WTC11 (cell line): Measurements from ENCODE around the gene CDH11. TPM values are rescaled to one million over a fixed set of nuclear protein-coding genes. Genes with fewer than 3 reads are reported as not detected.

Source experiments
- ATAC-seq: fragments of 200-7000 bp; cut with Tn5 transposase; 2 replicates; pipeline ENCODE4 v1.10.0; 2021; ENCODE audit warnings: mild to moderate bottlenecking, moderate library complexity
- CTCF ChIA-PET: fragments of 300-600 bp; sonication (Branson Sonifier 250); formaldehyde crosslinking; loops from one replicate; lab custom pipeline; 2021; ENCODE audit warnings: antibody characterized with exemption; lab: Charles Lee
- POLR2A ChIA-PET: fragments of 350-600 bp; sonication (Branson Sonifier 250); formaldehyde crosslinking; loops from one replicate; lab custom pipeline; 2021; ENCODE audit warnings: antibody characterized with exemption; lab: Charles Lee
- DNase-seq: peaks from one replicate; pipeline ENCODE4 v3.0.0; 2021; ENCODE audit warnings: low spot score
- H3K27ac Mint-ChIP-seq: 2 replicates; pipeline ENCODE4 v1.8.0; 2021; ENCODE audit warnings: mixed read lengths
- H3K27me3 Mint-ChIP-seq: 2 replicates; pipeline ENCODE4 v1.8.0; 2021; ENCODE audit warnings: low read depth, mild to moderate bottlenecking, moderate library complexity, mixed read lengths
- H3K36me3 Mint-ChIP-seq: 2 replicates; pipeline ENCODE4 v1.8.0; 2021; ENCODE audit warnings: mixed read lengths
- H3K4me1 Mint-ChIP-seq: 2 replicates; pipeline ENCODE4 v1.8.0; 2022; ENCODE audit warnings: mixed read lengths
- H3K4me3 Mint-ChIP-seq: 2 replicates; pipeline ENCODE4 v1.8.0; 2021; ENCODE audit warnings: mild to moderate bottlenecking, moderate library complexity, mixed read lengths
- H3K9me3 Mint-ChIP-seq: 2 replicates; pipeline ENCODE4 v1.8.0; 2021; ENCODE audit warnings: mixed read lengths
- ATF1 ChIP-seq: sonication (generic); formaldehyde crosslinking; IDR thresholded peaks from 2 replicates; pipeline ENCODE4 v1.8.1; 2023; ENCODE audit warnings: mild to moderate bottlenecking, moderate library complexity, missing genetic modification reagents
- CREB1 ChIP-seq: sonication (generic); formaldehyde crosslinking; IDR thresholded peaks from 2 replicates; pipeline ENCODE4 v1.8.0; 2023; ENCODE audit warnings: mild to moderate bottlenecking, missing genetic modification reagents
- ELF4 ChIP-seq: sonication (generic); formaldehyde crosslinking; IDR thresholded peaks from 2 replicates; pipeline ENCODE4 v1.8.1; 2022; ENCODE audit warnings: low read depth, mild to moderate bottlenecking, moderate library complexity, missing genetic modification reagents
- ETV6 ChIP-seq: sonication (generic); formaldehyde crosslinking; IDR thresholded peaks from 2 replicates; pipeline ENCODE4 v1.8.1; 2022; ENCODE audit warnings: mild to moderate bottlenecking, missing genetic modification reagents
- FOXP1 ChIP-seq: sonication (generic); formaldehyde crosslinking; IDR thresholded peaks from 2 replicates; pipeline ENCODE4 v1.8.0; 2022; ENCODE audit warnings: missing genetic modification reagents, mild to moderate bottlenecking, moderate library complexity, borderline replicate concordance
- HMGA2 ChIP-seq: fragments of 250-450 bp; sonication (Bioruptor Pico); IDR thresholded peaks from 2 replicates; pipeline ENCODE4 v1.4.0; 2021; ENCODE audit warnings: mild to moderate bottlenecking, moderate library complexity
- IRF2 ChIP-seq: sonication (generic); formaldehyde crosslinking; IDR thresholded peaks from 2 replicates; pipeline ENCODE4 v1.8.0; 2022; ENCODE audit warnings: low read depth, missing genetic modification reagents, borderline replicate concordance
- JUN ChIP-seq: sonication (generic); formaldehyde crosslinking; IDR thresholded peaks from 2 replicates; pipeline ENCODE4 v1.8.0; 2023; ENCODE audit warnings: mild to moderate bottlenecking, missing genetic modification reagents
- NFATC4 ChIP-seq: fragments of 250-450 bp; sonication (Bioruptor Pico); IDR thresholded peaks from 2 replicates; pipeline ENCODE4 v1.9.0; 2021; ENCODE audit warnings: mild to moderate bottlenecking
- SMAD3 ChIP-seq: sonication (generic); formaldehyde crosslinking; IDR thresholded peaks from 2 replicates; pipeline ENCODE4 v1.8.0; 2022; ENCODE audit warnings: missing genetic modification reagents, mild to moderate bottlenecking, borderline replicate concordance
- SP1 ChIP-seq: sonication (generic); formaldehyde crosslinking; conservative IDR thresholded peaks from 2 replicates; pipeline ENCODE4 v1.8.1; 2022; ENCODE audit warnings: missing genetic modification reagents
- ZBTB21 ChIP-seq: sonication (generic); formaldehyde crosslinking; IDR thresholded peaks from 2 replicates; pipeline ENCODE4 v1.8.1; 2023; ENCODE audit warnings: mild to moderate bottlenecking, missing genetic modification reagents, borderline replicate concordance
- ZNF263 ChIP-seq: sonication (generic); formaldehyde crosslinking; IDR thresholded peaks from 2 replicates; pipeline ENCODE4 v1.8.1; 2022; ENCODE audit warnings: low read depth, mild to moderate bottlenecking, moderate library complexity, missing genetic modification reagents
- total RNA-seq: library from RNA; stranded (reverse); gene quantifications from 3 replicates; pipeline ENCODE4 v1.2.3, GENCODE V29; 2021
- TF ChIP-seq, protein P1 (sequence below): fragments of 250-450 bp; sonication (Bioruptor Pico); IDR thresholded peaks from 2 replicates; pipeline ENCODE4 v1.9.0; 2021; ENCODE audit warnings: moderate library complexity, mild to moderate bottlenecking, inconsistent platforms, borderline replicate concordance
- TF ChIP-seq, protein P2 (sequence below): sonication (generic); formaldehyde crosslinking; IDR thresholded peaks from 2 replicates; pipeline ENCODE4 v1.8.1; 2023; ENCODE audit warnings: mild to moderate bottlenecking, moderate library complexity, missing genetic modification reagents
- TF ChIP-seq, protein P3 (sequence below): sonication (generic); formaldehyde crosslinking; IDR thresholded peaks from 2 replicates; pipeline ENCODE4 v1.8.1; 2022; ENCODE audit warnings: mild to moderate bottlenecking, moderate library complexity, missing genetic modification reagents
- TF ChIP-seq, protein P4 (sequence below): sonication (generic); formaldehyde crosslinking; IDR thresholded peaks from 2 replicates; pipeline ENCODE4 v1.8.1; 2023; ENCODE audit warnings: mild to moderate bottlenecking, missing genetic modification reagents, moderate library complexity
- TF ChIP-seq, protein P5 (sequence below): fragments of 250-450 bp; sonication (Bioruptor Pico); IDR thresholded peaks from 2 replicates; pipeline ENCODE4 v1.9.0; 2021; ENCODE audit warnings: mild to moderate bottlenecking

The CDH11 gene
- total RNA-seq, 1 experiment from 2014 or later, result 11.6 TPM

DNA sequence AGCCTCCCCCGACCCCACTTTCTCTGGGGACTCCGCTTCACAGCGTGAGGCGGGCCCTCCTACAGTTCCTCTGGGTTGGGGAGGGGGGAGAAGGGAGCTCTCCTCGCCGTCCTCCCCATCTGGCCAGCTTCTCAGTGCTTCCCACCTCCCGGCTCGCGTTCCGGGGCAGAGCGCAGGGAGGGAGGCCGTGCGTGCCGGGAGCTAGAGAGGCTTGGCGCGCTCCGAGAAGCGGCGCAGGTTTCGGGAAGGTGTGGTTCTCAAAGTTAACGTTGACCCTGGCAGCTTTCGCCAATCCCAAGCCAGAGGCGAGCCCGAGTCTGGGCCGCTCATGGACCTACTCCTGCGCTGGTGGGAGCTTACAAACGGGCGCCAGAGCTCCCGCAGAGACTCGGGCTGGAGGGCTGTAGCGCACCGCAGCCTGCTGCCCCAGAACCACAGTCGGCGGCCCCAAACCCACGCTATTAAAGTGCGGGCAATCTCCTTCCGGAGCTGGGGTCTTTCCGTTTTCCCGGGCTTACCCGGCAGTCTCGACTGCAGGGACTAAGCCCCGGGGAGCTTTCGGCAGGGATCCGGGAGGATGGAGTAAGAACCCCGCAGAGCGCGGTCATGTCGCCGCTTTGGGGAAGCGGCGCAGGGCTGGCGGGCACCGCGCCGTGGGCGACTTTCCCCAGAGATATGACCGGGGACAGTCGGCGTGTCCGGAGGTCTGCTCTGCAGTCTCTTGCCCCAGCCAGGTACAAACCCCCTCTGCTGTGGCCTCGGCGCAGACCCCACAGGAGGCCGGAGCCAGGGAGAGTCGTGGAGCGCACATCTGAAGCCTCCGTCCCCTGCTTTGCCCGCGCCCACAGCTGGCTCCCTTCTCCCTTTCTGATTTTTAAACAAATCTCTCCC is 787 bp downstream of the CDH11 start:
- ATAC-seq (peak; percentile 6), DNase-seq (peak; percentile 40)
- TF ChIP-seq ETV6 (0 out of 2 replicates have a peak, but pooled peaks have one; percentile 20), SMAD3 (CRISPR knock-in tag) (no peak), ZNF263 (peak; percentile 88; the same call in 1 of the 2 replicates), FOXP1 (CRISPR knock-in tag) (0 out of 2 replicates have a peak, but pooled peaks have one; percentile 58), ATF1 (no peak)
- TF ChIP-seq, protein P1, sequence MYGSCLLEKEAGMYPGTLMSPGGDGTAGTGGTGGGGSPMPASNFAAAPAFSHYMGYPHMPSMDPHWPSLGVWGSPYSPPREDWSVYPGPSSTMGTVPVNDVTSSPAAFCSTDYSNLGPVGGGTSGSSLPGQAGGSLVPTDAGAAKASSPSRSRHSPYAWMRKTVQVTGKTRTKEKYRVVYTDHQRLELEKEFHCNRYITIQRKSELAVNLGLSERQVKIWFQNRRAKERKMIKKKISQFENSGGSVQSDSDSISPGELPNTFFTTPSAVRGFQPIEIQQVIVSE (CRISPR knock-in tag), result 0 out of 2 replicates have a peak, but pooled peaks have one; percentile 3
- TF ChIP-seq, protein P2, sequence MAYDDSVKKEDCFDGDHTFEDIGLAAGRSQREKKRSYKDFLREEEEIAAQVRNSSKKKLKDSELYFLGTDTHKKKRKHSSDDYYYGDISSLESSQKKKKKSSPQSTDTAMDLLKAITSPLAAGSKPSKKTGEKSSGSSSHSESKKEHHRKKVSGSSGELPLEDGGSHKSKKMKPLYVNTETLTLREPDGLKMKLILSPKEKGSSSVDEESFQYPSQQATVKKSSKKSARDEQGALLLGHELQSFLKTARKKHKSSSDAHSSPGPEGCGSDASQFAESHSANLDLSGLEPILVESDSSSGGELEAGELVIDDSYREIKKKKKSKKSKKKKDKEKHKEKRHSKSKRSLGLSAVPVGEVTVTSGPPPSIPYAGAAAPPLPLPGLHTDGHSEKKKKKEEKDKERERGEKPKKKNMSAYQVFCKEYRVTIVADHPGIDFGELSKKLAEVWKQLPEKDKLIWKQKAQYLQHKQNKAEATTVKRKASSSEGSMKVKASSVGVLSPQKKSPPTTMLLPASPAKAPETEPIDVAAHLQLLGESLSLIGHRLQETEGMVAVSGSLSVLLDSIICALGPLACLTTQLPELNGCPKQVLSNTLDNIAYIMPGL (CRISPR knock-in tag), result peak; percentile 51; the same call in 1 of the 2 replicates
- TF ChIP-seq, protein P3, sequence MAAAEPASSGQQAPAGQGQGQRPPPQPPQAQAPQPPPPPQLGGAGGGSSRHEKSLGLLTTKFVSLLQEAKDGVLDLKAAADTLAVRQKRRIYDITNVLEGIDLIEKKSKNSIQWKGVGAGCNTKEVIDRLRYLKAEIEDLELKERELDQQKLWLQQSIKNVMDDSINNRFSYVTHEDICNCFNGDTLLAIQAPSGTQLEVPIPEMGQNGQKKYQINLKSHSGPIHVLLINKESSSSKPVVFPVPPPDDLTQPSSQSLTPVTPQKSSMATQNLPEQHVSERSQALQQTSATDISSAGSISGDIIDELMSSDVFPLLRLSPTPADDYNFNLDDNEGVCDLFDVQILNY (CRISPR knock-in tag), result 0 out of 2 replicates have a peak, but pooled peaks have one; percentile 5
- Mint-ChIP-seq H3K27ac (no peak overlapping the region), H3K36me3 (no peaks in the 10 kb centered on the region), H3K4me3 (peak overlapping the region; percentile 80), H3K27me3 (peaks cover 77% of the 10 kb centered on the region), H3K4me1 (peaks cover 39% of the 10 kb centered on the region), H3K9me3 (no peaks in the 10 kb centered on the region)
- ChIA-PET POLR2A (no interaction called here), CTCF (interaction anchor here (0.6 to 1.2 kb wide), 4 partner anchors 15 to 1351 kb away, joined by 3 to 5 read pairs (median 4); no protein-coding TSS in a partner anchor)

DNA sequence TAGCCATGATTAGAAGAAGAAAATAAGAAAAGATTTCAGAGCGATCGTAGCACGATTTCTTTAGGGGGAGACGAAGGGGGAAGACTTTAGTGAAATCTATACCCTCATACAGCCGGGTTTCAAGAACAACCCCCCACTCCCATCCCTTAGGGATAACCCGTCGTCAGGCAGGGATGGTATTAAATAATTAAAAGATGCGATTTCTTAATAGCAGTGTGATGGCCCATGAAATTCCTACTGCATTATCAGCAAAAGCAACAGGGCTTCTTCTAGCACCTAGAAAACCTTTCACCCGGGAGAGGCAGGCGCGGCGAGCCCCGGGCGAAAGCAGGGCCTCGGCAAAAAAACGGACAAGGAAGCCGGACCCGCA is 1.4 kb downstream of the CDH11 start:
- CTCF ChIA-PET, result interaction anchor here (1.2 kb wide), 1 partner anchor 15 kb away, joined by 5 read pairs; no protein-coding TSS in a partner anchor
- no peak overlapping the region for H3K27ac Mint-ChIP-seq
- H3K4me3 Mint-ChIP-seq, result peak overlapping the region; percentile 80
- H3K27me3 Mint-ChIP-seq, result peaks cover 70% of the 10 kb centered on the region
- TF ChIP-seq, protein P4, sequence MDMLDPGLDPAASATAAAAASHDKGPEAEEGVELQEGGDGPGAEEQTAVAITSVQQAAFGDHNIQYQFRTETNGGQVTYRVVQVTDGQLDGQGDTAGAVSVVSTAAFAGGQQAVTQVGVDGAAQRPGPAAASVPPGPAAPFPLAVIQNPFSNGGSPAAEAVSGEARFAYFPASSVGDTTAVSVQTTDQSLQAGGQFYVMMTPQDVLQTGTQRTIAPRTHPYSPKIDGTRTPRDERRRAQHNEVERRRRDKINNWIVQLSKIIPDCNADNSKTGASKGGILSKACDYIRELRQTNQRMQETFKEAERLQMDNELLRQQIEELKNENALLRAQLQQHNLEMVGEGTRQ (CRISPR knock-in tag), result no peak
- TF ChIP-seq JUN (CRISPR knock-in tag) (no peak), ELF4 (CRISPR knock-in tag) (no peak), SP1 (CRISPR knock-in tag) (no peak), HMGA2 (CRISPR knock-in tag) (no peak), ZBTB21 (CRISPR knock-in tag) (no peak), CREB1 (CRISPR knock-in tag) (no peak), IRF2 (CRISPR knock-in tag) (no peak), NFATC4 (CRISPR knock-in tag) (no peak)
- TF ChIP-seq, protein P5, sequence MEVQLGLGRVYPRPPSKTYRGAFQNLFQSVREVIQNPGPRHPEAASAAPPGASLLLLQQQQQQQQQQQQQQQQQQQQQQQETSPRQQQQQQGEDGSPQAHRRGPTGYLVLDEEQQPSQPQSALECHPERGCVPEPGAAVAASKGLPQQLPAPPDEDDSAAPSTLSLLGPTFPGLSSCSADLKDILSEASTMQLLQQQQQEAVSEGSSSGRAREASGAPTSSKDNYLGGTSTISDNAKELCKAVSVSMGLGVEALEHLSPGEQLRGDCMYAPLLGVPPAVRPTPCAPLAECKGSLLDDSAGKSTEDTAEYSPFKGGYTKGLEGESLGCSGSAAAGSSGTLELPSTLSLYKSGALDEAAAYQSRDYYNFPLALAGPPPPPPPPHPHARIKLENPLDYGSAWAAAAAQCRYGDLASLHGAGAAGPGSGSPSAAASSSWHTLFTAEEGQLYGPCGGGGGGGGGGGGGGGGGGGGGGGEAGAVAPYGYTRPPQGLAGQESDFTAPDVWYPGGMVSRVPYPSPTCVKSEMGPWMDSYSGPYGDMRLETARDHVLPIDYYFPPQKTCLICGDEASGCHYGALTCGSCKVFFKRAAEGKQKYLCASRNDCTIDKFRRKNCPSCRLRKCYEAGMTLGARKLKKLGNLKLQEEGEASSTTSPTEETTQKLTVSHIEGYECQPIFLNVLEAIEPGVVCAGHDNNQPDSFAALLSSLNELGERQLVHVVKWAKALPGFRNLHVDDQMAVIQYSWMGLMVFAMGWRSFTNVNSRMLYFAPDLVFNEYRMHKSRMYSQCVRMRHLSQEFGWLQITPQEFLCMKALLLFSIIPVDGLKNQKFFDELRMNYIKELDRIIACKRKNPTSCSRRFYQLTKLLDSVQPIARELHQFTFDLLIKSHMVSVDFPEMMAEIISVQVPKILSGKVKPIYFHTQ (CRISPR knock-in tag), result no peak
- POLR2A ChIA-PET, result no interaction called here
- no peaks in the 10 kb centered on the region for H3K36me3 Mint-ChIP-seq
- peaks cover 39% of the 10 kb centered on the region for H3K4me1 Mint-ChIP-seq
- no peaks in the 10 kb centered on the region for H3K9me3 Mint-ChIP-seq
- no peak for ATAC-seq
- DNase-seq, result no peak
